HS-27A (cell line): ENCODE results near the gene NAV2.
A peak's percentile ranks its signal among the peaks of the same experiment; 100 is the strongest.

Experiments used
- DNase-seq: peaks from one replicate; pipeline ENCODE4 v3.0.0-alpha.2; 2012; ENCODE audit warnings: low read depth, missing footprints

The NAV2 gene

GRCh38 chr11:19714387-19715363, 2.0 kb downstream of the NAV2 start:
- DNase-seq, result peak; percentile 63

DNA sequence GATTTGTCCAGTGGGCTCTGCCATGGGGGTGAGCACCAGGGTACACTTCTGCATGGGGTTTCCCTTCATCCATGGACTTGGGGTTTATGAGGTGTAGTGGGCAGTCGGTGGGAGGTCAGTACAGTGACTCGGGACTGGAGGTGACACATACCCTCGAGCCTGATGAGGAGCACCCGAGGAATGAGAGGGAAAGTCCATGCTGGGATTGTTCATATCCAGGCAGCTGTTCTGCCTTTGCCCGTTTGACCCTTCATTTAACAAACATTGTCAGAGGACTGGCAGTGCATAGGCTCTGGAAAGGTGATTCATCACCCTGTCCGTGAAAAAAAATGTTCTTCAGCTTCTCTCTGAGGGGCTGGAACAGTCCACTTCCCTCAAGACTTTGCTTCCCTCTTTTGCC, 2.7 kb downstream of the NAV2 start:
- peak; percentile 86 for DNase-seq

- DNase-seq, result no peak
Measured at GRCh38 chr11:19718051-19718450, 5.4 kb downstream of the NAV2 start.

DNA sequence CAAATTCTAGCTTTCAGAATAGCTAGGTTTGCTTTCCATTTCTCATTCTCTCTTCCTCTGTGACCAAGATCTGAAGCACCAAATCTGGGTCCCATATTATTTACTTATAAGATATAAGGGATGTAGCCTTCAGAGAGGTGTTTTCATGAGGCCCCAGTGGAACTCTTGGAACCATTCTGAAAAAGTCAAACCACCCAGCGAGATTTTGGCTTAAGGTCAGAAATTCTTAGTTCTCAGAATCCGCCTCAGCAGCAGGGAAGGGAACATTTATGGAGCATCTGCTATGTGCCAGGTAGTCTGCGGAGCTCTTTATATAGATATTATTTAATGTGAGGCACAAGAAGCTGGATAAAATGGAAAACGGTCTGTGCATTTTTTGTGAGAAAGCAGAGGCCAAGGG, 6.3 kb downstream of the NAV2 start:
- DNase-seq, result no peak

DNA sequence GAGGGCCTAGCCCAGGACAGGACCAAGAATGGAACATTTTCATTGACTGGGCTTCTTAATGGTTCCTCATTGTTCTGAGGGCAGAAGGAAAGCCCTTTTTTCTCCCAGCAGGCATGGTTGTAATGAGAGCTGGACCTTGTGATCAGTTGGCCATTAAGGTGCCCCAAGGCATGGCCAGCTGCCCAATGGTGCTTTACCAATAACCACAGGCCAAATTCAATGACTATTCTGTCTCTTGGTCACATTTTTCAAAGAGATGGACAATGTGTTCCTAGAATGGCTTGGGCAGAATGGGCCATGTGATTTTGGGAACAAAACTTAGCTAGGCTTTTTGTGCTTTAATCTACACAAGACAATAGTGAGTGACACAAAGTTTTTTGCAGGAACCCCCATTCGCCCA, 7.3 kb downstream of the NAV2 start:
- DNase-seq, result no peak

DNA sequence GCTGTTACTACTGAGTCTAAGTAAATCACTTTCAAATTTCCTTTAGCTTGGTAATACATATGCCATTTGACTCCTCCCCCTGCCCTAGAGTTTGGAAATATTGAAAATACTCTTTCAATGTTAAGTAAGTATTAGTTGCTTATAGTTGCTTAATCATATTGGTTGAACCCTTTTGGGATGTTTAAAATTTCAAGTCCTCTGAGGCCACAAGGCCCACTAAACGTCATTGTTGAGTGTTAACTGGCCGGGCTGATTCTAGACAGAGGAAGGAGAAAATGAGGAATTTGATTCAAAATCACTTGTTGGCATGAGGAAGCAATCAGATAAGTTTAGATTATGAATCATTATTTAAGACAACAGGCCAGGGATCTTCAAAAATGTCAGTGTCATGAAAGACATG, 8.5 kb downstream of the NAV2 start:
- DNase-seq, result no peak

- no peak for DNase-seq
Measured at GRCh38 chr11:19722702-19723101, 10.1 kb downstream of the NAV2 start.

DNA sequence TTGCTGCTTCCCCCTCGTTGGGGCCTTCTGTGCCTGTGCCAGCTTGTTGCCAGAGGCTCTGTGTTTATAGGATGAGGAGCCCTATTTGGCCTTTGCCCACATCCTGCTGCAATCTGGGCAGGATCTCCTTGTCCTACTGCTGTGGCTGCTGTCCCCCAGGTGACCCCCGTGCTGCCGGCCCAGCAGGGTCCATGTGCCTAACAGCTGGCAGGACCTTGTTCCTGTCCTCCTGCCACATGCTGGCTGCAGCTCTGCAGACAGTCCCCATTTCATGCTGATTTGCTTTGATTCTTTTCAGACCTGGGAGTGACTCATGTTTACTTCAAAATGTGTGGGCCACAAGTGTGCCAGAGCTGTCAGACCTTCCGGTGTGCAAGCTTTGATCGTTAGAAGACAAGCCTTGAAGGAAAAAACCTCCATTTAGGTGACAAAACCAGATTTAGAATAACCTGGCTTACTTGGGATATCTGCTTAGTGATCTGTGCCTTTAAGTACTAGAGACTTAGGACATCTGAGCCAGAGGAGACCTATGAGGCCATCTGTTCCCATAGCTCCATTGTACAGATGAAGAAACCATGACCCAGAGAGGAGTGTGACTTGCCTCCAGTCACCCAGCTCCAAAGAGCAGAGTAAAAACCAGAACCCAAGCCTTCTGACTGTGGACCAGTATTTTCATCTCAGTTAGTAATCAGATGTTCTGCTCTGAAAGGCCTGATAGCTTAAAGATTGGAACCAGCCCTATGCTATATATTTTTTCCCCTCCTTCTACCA, 11.1 kb downstream of the NAV2 start:
- no peak for DNase-seq

- DNase-seq, result no peak
Measured at GRCh38 chr11:19724765-19725164, 12.1 kb downstream of the NAV2 start.

GRCh38 chr11:19725379-19726079, 12.9 kb downstream of the NAV2 start:
- DNase-seq, result no peak

DNA sequence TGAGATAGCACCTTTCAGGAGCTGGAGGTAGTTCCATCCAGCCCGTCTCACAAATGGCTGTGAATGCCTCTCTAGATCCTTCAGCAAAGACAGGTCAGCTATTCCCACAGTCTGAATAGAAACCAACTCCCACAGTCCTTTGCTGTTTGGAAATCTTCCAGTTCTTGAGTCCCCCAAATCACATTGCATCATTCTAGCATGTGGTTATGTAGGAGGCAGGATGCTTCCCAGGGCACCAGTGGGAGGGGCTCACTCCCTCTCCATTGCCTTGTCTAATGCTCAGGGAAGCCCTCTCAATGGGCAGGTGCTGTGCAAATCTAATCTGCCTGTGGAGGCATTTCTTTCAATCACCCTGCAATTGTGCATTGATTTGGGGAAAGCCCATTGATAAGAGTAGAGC, 14.6 kb downstream of the NAV2 start:
- peak; percentile 19 for DNase-seq

DNA sequence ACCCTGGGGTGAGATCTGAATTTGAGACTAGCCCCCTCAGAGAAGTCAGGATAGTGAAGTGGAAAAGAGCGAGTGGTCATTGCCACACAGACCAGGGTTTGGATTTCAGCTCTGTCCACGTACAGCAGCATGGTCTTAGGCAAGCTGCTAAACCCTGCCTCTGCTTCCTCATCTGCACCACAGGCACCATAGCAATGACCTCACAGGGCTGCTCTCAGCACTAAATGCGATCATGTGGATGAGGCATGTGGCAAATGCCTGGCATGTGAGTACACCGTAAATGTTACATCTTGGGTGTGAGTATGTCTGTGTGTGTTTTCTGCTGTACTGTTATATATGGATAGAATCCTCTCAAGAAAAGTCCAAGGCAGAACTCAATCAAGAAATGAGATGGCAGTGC, 15.8 kb downstream of the NAV2 start:
- DNase-seq, result no peak

- no peak for DNase-seq
Measured at GRCh38 chr11:19729141-19729540, 16.5 kb downstream of the NAV2 start.

DNA sequence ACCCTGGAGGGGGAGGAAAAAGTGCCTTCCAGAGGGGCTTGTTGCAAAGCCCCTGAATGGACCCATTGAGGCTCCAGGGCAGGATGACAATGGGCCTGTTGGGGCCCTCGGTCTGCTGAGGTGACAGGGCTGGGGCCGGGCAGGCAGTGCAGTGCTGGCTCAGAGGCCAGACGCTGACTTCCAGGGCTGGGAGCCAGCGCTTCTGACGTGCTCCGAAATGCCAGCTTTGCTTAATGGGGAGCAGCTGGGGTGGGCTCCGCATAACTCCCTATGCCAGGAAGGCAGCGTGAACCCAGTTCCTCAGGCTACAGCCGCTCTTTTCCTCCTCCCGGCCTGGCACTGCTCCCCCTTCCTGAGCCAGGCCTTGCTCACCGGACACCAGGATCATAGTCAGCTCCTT, 17.7 kb downstream of the NAV2 start:
- DNase-seq, result no peak

- DNase-seq, result no peak
Measured at GRCh38 chr11:19734171-19734570, 21.5 kb downstream of the NAV2 start.

- no peak for DNase-seq
Measured at GRCh38 chr11:19735157-19735908, 22.7 kb downstream of the NAV2 start.

GRCh38 chr11:19735909-19736498, 23.4 kb downstream of the NAV2 start:
- DNase-seq, result no peak

- DNase-seq, result no peak
Measured at GRCh38 chr11:19736831-19737230, 24.2 kb downstream of the NAV2 start.

- DNase-seq, result no peak
Measured at GRCh38 chr11:19737575-19737974, 24.9 kb downstream of the NAV2 start.

DNA sequence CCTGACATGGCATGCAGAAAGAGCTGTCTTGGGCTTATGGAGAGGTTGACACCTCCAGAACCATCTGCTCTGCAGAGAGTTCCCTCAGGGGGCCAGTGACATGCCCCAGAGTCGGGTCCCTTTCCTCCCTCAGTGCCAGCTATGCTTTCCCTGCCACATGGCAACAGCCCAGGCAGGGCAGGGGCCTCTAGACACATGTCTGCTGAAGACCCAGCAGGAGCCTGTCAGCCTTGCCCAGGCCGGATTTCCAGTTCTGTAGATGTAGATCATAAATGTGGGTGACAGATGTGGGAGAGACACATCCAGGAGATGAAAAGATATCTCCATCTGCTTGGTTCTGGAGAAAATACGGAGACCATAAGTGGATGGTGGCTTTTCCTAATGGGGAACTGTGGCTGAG, 25.5 kb downstream of the NAV2 start:
- no peak for DNase-seq

DNA sequence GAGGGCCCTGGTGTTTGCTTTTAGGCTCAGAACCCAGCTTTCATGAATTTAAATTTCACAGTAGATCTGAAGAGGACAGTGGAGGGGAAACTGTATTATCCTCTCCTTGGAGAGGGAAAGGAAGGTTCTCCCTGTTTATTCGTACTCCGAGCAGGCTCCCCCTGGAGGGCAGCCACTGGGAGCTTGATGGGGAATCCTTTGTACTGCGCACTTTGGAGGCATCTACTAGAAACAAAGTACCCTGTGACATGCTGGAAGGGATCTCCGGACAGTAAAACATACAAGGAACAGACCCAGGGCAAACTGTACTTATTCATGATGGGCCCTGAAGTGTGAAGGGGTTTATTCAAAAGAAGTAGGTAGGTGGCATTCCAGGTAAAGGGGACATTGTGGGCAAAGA, 27.2 kb downstream of the NAV2 start:
- DNase-seq, result no peak
